Osteoblast (primary cell): ENCODE results near the gene SOX30. TPM values are rescaled to one million over a fixed set of nuclear protein-coding genes. Genes with fewer than 3 reads are reported as not detected.
"Not testable (repeated sequence)": the region's sequence is repeated elsewhere in the genome, so short reads cannot be mapped to it uniquely, and the experiment has no call there.

ENCODE experiments used
- DNase-seq: peaks from one replicate; pipeline ENCODE4 v3.0.0; 2011; ENCODE audit warnings: low spot score, mixed read lengths; ENCODE audit not compliant: insufficient read length; ENCODE audit errors: missing footprints
- H2AFZ ChIP-seq: 2 replicates; pipeline ENCODE4 v1.6.0; 2011; ENCODE audit warnings: mild to moderate bottlenecking, low read length
- H3K27ac ChIP-seq: 2 replicates; pipeline ENCODE4 v1.5.1; 2011; ENCODE audit warnings: mild to moderate bottlenecking, low read depth, low read length, moderate library complexity
- H3K27me3 ChIP-seq: 2 replicates; pipeline ENCODE4 v1.6.0; 2012; ENCODE audit warnings: mild to moderate bottlenecking, control low read depth, inconsistent platforms, low read length, moderate library complexity; ENCODE audit not compliant: insufficient read depth
- H3K36me3 ChIP-seq: 2 replicates; pipeline ENCODE4 v1.5.1; 2011; ENCODE audit warnings: mild to moderate bottlenecking, low read length, control low read depth, moderate library complexity; ENCODE audit not compliant: insufficient read depth
- H3K4me1 ChIP-seq: 2 replicates; pipeline ENCODE4 v1.5.1; 2011; ENCODE audit warnings: mild to moderate bottlenecking, low read length, control low read depth, moderate library complexity; ENCODE audit not compliant: insufficient read depth
- H3K4me2 ChIP-seq: 2 replicates; pipeline ENCODE4 v1.6.0; 2011; ENCODE audit warnings: mild to moderate bottlenecking, low read length; ENCODE audit not compliant: insufficient read depth
- H3K4me3 ChIP-seq: fragments of 200-600 bp; sonication (generic); 3 replicates; pipeline ENCODE4 v1.5.1; 2012; ENCODE audit warnings: mild to moderate bottlenecking, low read length, inconsistent platforms; ENCODE audit not compliant: insufficient read depth
- H3K79me2 ChIP-seq: 2 replicates; pipeline ENCODE4 v1.6.0; 2012; ENCODE audit warnings: mild to moderate bottlenecking, low read length, control low read depth, inconsistent platforms; ENCODE audit not compliant: insufficient read depth
- H3K9me3 ChIP-seq: 2 replicates; pipeline ENCODE4 v1.5.1; 2011; ENCODE audit warnings: low read depth, low read length, control low read depth
- H4K20me1 ChIP-seq: 2 replicates; pipeline ENCODE4 v1.6.0; 2012; ENCODE audit warnings: mild to moderate bottlenecking, low read length, control low read depth; ENCODE audit not compliant: insufficient read depth
- CTCF ChIP-seq: IDR thresholded peaks from 2 replicates; pipeline ENCODE4 v1.5.1; 2011; ENCODE audit warnings: mild to moderate bottlenecking, low read depth, low read length, moderate library complexity; ENCODE audit errors: extremely low read depth
- total RNA-seq: library from RNA; depleted of rRNA; stranded (reverse); fragments of >200 nt; gene quantifications from 2 replicates; pipeline ENCODE4 v1.2.3, GENCODE V29; 2012

SOX30 gene
- total RNA-seq, result under 0.01 TPM in 2 replicates

DNA sequence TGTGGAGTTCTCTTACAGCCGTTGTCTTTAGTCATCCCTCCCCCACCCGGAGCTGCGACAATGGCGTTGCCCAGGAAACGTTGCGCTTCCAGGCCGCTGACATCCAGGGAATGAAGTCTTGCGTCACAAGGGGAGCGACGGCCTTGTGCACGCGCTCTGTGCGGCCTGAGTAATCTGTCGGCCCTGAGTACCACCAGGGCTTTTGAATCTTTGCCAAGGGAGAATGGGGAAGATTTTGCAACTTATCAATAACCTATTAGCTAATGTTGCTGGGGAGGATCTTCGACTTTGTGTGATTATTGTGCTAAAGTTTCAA is at the start of gene SOX30:
TSS of gene SOX30 (minus strand) at position 62 of the 316 bp plus-strand sequence. CDS start 360 bp downstream, outside the sequence.
- no peak within 1 kb of the TSS for H3K27ac ChIP-seq
- no peaks in the 10 kb centered on the region for H4K20me1 ChIP-seq
- peak within 1 kb of the TSS; percentile 65 for H3K4me3 ChIP-seq
- no peaks in the 10 kb centered on the region for H3K79me2 ChIP-seq
- H3K4me1 ChIP-seq, result peaks cover 8% of the 10 kb centered on the region
- peak within 1 kb of the TSS; percentile 78 for H3K4me2 ChIP-seq
- DNase-seq, result no peak
- no peak for TF ChIP-seq CTCF
- H3K27me3 ChIP-seq, result no peaks in the 10 kb centered on the region
- no peaks in the 10 kb centered on the region for H3K9me3 ChIP-seq
- peak within 1 kb of the TSS; percentile 95 for H2AFZ ChIP-seq
- H3K36me3 ChIP-seq, result no peaks in the 10 kb centered on the region

DNA sequence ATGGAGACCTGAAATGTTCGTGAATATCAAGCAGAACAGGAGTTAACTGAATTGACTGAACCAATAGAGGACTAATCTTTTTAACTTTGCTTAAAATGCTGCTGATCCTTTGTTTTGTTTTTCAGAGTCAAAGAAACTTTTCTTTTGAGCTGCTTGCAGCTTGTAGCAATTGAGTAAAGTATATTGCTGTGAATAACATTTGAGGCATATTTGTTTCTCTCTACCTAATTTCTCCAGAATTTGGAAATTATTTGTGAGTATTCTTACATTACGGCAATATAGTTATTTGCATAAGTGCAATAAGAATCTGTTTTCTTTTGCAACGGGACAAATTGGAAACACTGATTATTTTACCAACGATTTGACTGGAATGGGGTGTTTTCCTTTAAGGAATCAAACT is 46.4 kb upstream of the SOX30 start:
- H3K27ac ChIP-seq, H3K36me3 ChIP-seq, H3K4me1 ChIP-seq: not testable (repeated sequence)

DNA sequence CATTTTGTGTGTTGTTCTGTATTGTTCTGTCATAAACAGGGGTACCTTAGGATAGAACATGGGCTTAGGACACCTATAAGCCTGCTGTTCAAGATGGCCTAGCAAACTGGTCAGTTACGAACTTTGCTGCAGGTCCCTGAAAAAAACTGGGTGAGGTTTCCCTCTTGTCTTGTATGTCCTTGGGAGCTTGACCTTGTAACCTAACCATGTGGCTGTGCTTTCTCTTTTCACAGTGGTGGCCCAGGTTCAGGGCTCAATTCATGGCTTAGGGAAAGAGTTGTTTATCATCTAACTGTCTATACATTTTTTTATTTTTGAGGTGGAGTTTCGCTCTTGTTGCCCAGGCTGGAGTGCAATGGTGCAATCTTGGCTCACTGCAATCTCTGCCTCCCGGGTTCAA is 43.9 kb upstream of the SOX30 start:
- H4K20me1 ChIP-seq, H3K4me2 ChIP-seq, H3K4me1 ChIP-seq, H3K9me3 ChIP-seq, H3K27ac ChIP-seq, H3K36me3 ChIP-seq, H3K4me3 ChIP-seq, DNase-seq, H2AFZ ChIP-seq, H3K79me2 ChIP-seq, H3K27me3 ChIP-seq: not testable (repeated sequence)

More for the DNA sequence above, 46.4 kb upstream of the SOX30 start:
- not testable (repeated sequence) for H4K20me1 ChIP-seq, H3K27me3 ChIP-seq, H3K4me2 ChIP-seq, H3K4me3 ChIP-seq, DNase-seq, H3K9me3 ChIP-seq, H3K79me2 ChIP-seq, H2AFZ ChIP-seq

DNA sequence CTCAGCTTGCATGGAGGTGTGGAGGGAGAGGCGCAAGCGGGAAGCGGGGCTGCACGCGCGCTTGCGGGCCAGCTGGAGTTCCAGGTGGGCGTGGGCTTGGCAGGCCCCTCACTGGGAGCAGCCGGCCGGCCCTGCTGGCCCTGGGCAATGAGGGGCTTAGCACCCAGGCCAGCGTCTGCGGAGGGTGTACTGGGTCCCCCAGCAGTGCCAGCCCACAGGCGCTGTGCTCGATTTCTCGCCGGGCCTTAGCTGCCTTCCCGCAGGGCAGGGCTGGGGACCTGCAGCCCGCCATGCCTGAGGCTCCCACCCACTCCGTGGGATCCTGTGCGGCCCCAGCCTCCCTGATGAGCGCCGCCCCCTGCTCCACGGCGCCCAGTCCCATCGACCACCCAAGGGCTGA is 41.6 kb upstream of the SOX30 start:
- DNase-seq, H2AFZ ChIP-seq, H3K79me2 ChIP-seq, H4K20me1 ChIP-seq, H3K27me3 ChIP-seq, H3K36me3 ChIP-seq, H3K9me3 ChIP-seq, H3K4me3 ChIP-seq, H3K4me2 ChIP-seq, H3K4me1 ChIP-seq, H3K27ac ChIP-seq: not testable (repeated sequence)

GRCh38 chr5:157690690-157691433 is 38.6 kb upstream of the SOX30 start:
- H3K27ac ChIP-seq, result no peak overlapping the region
- H3K27me3 ChIP-seq, result no peaks in the 10 kb centered on the region
- DNase-seq, result peak; percentile 34
- H4K20me1 ChIP-seq, result no peaks in the 10 kb centered on the region
- H3K9me3 ChIP-seq, result no peaks in the 10 kb centered on the region
- H3K36me3 ChIP-seq, result no peaks in the 10 kb centered on the region
- H2AFZ ChIP-seq, result peak overlapping the region; percentile 35
- no peaks in the 10 kb centered on the region for H3K4me1 ChIP-seq
- TF ChIP-seq CTCF, result no peak
- H3K79me2 ChIP-seq, result no peaks in the 10 kb centered on the region
- H3K4me3 ChIP-seq, result no peak overlapping the region
- H3K4me2 ChIP-seq, result no peak overlapping the region
